IPS DF 6.9 (cell line): ENCODE results near the gene ATP11C.
"Not testable (repeated sequence)": the region's sequence is repeated elsewhere in the genome, so short reads cannot be mapped to it uniquely, and the experiment has no call there.

Source experiments
- DNase-seq: peaks from one replicate; pipeline ENCODE4 v3.0.0-alpha.2; 2013; ENCODE audit warnings: low read depth, low spot score
- H3K27ac ChIP-seq: one replicate; pipeline ENCODE4 v1.5.1; 2013; ENCODE audit warnings: low read length, control low read depth
- H3K27me3 ChIP-seq: 2 replicates; pipeline ENCODE4 v1.6.1; 2013; ENCODE audit warnings: mild to moderate bottlenecking, low read length; ENCODE audit not compliant: control insufficient read depth, insufficient read depth
- H3K36me3 ChIP-seq: 2 replicates; pipeline ENCODE4 v1.6.1; 2013; ENCODE audit warnings: low read length; ENCODE audit not compliant: control insufficient read depth, insufficient read depth
- H3K4me1 ChIP-seq: 2 replicates; pipeline ENCODE4 v1.6.1; 2013; ENCODE audit warnings: low read length; ENCODE audit not compliant: control insufficient read depth, insufficient read depth
- H3K4me3 ChIP-seq: 2 replicates; pipeline ENCODE4 v1.5.1; 2013; ENCODE audit warnings: mild to moderate bottlenecking, low read length
- H3K9me3 ChIP-seq: 2 replicates; pipeline ENCODE4 v1.6.1; 2013; ENCODE audit warnings: low read length, inconsistent platforms; ENCODE audit not compliant: control insufficient read depth, insufficient read depth
- WGBS: extraction: QIAGEN DNeasy Blood & Tissue Kit; methylation state at CpG from one replicate; pipeline ENCODE4 v1.1.7; 2013; ENCODE audit warnings: mixed read lengths, missing lambda C conversion rate; ENCODE audit not compliant: insufficient read length, insufficient coverage; 5-methylcytosine and 5-hydroxymethylcytosine counted together

Gene ATP11C

DNA sequence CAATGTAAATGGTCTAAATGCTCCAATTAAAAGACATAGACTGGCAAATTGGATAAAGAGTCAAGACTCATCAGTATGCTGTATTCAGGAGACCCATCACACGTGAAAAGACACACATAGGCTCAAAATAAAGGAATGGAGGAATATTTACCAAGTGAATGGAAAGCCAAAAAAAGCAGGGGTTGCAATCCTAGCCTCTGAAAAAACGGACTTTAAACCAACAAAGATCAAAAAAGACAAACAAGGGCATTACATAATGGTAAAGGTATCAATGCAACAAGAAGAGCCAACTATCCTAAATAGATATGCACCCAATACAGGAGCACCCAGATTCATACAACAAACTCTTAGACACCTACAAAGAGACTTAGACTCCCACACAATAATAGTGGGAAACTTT is 28.2 kb upstream of the ATP11C start:
- not testable (repeated sequence) for DNase-seq, H3K36me3 ChIP-seq, H3K4me1 ChIP-seq, H3K9me3 ChIP-seq, H3K27me3 ChIP-seq, H3K27ac ChIP-seq, H3K4me3 ChIP-seq
- no CpG with 5 or more reads among the region's 2 CpGs for WGBS

DNA sequence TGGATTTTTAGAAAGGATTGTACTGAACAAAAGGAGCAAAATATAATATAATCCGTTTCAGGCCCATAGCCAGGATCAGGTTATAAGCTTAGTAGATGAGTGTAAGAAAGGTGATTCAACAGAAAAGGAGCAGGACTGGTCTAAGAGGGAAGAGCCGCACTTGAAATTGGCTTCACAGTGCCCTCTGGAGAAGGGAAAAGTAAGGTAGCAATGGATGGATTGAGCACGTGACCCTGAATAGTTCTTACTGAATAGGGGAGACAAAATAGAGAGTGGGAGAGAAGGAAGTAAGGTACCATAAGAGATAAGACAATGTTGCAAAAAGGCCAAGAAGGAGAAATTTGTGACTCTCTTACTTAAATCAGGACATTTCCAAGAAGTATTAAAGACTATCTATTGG is 16.9 kb upstream of the ATP11C start:
- no peaks in the 10 kb centered on the region for H3K27me3 ChIP-seq
- H3K9me3 ChIP-seq = no peaks in the 10 kb centered on the region
- no peaks in the 10 kb centered on the region for H3K36me3 ChIP-seq
- no peak overlapping the region for H3K27ac ChIP-seq
- no peaks in the 10 kb centered on the region for H3K4me1 ChIP-seq
- WGBS = no CpG with 5 or more reads among the region's 3 CpGs
- no peak overlapping the region for H3K4me3 ChIP-seq
- DNase-seq = no peak

DNA sequence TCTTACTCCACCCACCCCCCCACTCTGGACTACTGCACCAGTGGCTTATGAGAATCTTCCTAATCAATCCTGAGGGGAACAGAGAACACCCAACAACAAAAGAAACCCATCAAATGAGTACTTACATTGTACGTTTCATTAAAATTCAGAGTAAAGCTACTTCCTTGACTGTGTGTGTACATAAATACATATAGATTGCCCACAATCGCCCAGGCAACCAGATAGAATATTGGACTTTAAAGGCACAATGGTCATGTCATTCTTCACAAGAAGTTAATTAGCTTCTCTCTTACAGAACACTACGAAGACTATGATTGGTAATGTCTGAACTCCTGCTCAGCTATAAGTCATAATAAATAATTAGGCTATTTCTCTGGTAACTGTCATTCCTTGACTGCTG is 12.2 kb upstream of the ATP11C start:
- DNase-seq = no peak
- Histone ChIP-seq H3K27me3 (no peaks in the 10 kb centered on the region), H3K9me3 (no peaks in the 10 kb centered on the region), H3K27ac (no peak overlapping the region), H3K36me3 (no peaks in the 10 kb centered on the region), H3K4me1 (no peaks in the 10 kb centered on the region), H3K4me3 (no peak overlapping the region)
- WGBS = no CpG with 5 or more reads among the region's 3 CpGs

DNA sequence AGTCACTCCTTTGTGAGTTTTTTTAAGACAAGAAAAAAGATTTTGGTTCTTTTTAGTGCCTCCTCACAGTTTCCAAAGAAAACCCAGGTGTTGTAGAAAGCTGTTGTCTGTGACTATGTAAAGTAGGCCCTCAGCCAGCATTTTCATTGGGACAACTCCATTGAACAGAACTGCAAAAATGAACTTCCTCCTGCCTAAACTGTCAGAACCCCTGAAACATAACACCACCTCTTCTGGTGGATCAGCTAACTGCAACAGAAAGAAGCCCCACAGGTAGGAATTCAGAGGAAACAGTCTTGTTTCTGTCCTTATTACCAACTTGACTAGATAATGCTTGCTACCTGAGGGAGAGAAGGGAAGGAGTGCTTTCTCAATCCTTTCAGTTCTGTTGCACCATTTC is 3.4 kb upstream of the ATP11C start:
- Histone ChIP-seq H3K4me3 (no peak overlapping the region), H3K27me3 (no peaks in the 10 kb centered on the region), H3K27ac (no peak overlapping the region), H3K9me3 (no peaks in the 10 kb centered on the region), H3K4me1 (no peaks in the 10 kb centered on the region; the same call in 1 of the 2 replicates), H3K36me3 (no peaks in the 10 kb centered on the region)
- no peak for DNase-seq

DNA sequence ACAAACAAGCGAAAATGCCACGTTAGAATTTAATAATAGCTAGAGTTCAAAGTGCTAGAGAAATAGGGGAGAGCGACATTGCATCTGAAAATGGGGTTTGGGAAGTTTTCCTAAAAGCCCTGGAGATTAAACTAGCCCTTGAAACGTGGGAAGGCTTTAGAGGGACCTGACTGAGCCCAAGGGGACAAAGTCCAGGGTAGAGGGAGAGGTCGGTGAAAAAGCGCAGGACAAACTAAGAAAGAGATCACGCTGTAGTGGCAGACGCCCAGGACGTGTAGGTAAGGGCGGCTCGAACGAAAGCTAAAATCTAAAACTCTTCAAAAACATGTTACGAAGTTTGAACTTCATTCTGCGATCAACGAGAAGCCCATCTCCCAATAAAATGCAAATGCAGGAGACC is 1.1 kb upstream of the ATP11C start:
- WGBS = no CpG with 5 or more reads among the region's 15 CpGs
- no peak overlapping the region for H3K4me3 ChIP-seq
- no peaks in the 10 kb centered on the region for H3K36me3 ChIP-seq
- no peaks in the 10 kb centered on the region for H3K27me3 ChIP-seq
- no peak for DNase-seq
- no peaks in the 10 kb centered on the region for H3K9me3 ChIP-seq
- H3K4me1 ChIP-seq = no peaks in the 10 kb centered on the region; the same call in 1 of the 2 replicates
- no peak overlapping the region for H3K27ac ChIP-seq

DNA sequence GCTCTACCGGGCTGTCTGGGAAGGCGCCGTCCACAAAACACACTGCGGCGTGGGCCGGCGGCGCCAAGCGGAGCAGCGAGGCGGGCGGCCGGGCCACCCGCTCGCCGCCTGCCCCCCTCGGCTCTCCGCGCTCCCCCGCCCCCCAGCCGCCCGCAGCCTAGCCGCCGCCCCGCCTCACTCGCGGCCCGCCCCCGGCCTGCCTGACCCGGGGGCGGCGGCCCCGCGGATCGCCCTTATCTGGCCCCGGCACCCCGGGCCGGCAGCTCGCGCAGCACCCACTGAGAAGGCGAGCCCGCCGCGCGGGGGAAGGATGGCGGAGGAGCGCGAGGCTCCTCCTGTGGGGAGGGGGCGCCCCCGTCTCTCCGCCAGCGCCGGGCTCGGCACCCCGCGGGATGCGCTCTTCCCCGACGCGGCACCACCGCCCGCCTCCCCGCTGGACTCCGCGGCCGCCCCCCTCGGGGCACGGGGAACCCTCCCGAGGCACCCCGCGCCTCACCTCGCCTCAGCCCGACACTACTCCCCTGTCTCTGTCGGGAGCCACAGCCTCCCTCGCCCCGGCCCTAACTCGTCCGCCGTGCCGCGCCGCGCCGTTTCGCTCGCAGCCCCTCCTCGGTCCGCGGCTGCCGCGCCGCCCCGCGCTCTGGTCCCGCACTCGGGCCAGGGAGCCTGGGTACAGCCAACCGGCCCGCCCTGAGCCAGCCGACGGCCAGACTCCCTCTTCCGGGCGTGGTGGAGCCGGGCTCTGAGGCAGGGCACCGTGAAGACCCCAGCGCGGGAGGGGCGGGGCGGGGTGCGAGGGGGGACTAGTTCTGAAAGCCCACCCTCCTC is 566 bp downstream of the ATP11C start:
- WGBS = no CpG with 5 or more reads among the region's 109 CpGs
- no peak overlapping the region for H3K27ac ChIP-seq
- no peak for DNase-seq

DNA sequence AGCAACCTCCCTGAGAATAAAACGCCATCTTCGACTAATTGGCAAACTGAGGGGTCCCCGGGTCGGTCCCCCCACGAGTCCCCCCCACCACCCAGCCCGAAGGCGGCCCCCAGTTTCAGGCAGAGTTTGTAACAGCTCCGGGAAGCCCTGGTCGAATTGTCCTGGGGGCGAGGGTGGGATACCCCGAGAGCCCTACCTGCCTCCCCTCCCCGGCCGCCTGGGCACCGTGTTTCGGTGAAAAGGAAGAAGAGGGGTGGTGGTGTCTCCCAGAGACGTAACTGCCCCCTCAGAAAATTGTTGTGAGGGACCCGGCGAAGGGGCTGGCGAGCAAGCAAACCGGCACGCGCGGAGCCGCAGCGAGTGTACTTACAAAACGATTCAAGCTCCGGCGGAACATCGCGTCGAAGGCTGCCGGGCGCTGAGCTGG is 1.2 kb downstream of the ATP11C start:
- peak overlapping the region; percentile 99 for H3K4me3 ChIP-seq
- no peak for DNase-seq
- H3K27me3 ChIP-seq = no peaks in the 10 kb centered on the region
- H3K9me3 ChIP-seq = no peaks in the 10 kb centered on the region
- H3K36me3 ChIP-seq = no peaks in the 10 kb centered on the region
- no peak overlapping the region for H3K27ac ChIP-seq
- no peaks in the 10 kb centered on the region for H3K4me1 ChIP-seq
- WGBS = no CpG with 5 or more reads among the region's 33 CpGs

More for the DNA sequence above, 566 bp downstream of the ATP11C start:
- Histone ChIP-seq H3K4me1 (no peaks in the 10 kb centered on the region; the same call in 1 of the 2 replicates), H3K27me3 (no peaks in the 10 kb centered on the region), H3K4me3 (peak overlapping the region; percentile 99), H3K9me3 (no peaks in the 10 kb centered on the region), H3K36me3 (no peaks in the 10 kb centered on the region)

DNA sequence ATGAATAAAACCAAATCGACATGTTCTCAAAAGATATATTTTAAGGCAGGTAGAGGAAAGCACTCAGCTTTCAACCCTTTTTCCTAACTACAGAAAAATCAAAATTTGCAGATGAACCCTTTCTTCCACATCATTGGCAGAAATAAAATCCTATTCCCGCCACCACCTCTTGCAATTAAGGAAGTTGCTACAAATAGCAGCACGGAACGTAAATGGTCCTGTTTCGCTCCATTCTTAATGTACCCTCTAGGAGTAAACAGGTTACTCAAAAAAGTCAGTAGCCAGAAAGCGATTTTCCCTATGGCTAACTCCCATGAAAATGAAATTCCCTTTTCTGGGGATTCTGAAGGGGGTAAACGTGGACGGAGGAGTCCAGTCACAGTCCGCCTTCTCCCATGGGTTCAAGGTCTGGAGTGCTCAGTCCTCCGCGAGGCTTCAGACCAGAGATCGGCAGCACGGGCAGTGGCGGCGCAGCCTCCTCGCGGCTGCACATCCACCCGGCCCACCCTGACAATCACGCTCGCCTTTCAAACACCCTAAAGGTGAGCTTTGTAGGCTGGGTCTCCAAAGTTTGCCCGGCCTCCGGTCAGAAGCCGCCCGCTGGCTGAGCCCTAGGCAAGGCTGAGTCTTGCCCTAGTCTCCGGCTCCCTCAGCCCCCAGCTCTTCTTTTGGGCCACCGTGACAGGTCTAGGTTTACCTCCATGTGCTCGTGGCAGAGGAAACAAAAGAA is 1.8 kb downstream of the ATP11C start:
- H3K4me1 ChIP-seq = no peaks in the 10 kb centered on the region
- H3K27me3 ChIP-seq = no peaks in the 10 kb centered on the region
- H3K27ac ChIP-seq = no peak overlapping the region
- peak overlapping the region; percentile 99; the same call in 1 of the 2 replicates for H3K4me3 ChIP-seq
- no CpG with 5 or more reads among the region's 27 CpGs for WGBS
- no peaks in the 10 kb centered on the region for H3K36me3 ChIP-seq
- no peaks in the 10 kb centered on the region for H3K9me3 ChIP-seq
- no peak for DNase-seq

DNA sequence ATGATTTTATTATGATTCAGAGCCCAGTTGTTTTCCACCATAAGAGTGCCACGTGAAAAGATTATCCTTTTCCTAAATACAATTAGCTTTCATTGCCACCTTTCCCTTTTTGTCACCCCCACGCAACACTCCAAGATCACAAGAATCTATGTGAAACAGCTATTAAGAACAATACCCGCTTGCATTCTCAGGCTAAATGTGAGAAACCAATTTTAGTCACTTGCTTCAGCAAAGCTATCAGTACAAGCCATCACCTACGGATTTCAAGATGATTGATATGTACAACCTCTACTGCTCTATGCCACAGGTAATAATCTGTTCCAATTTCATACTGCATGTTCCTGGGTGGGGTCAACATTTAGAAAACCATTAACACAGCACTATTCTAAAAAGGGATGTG is 2.5 kb downstream of the ATP11C start:
- no peak overlapping the region; the same call in 1 of the 2 replicates for H3K4me3 ChIP-seq
- no peaks in the 10 kb centered on the region for H3K9me3 ChIP-seq
- no CpG with 5 or more reads among the region's 4 CpGs for WGBS
- H3K27ac ChIP-seq = no peak overlapping the region
- H3K36me3 ChIP-seq = no peaks in the 10 kb centered on the region
- H3K27me3 ChIP-seq = no peaks in the 10 kb centered on the region
- DNase-seq = no peak
- H3K4me1 ChIP-seq = no peaks in the 10 kb centered on the region

DNA sequence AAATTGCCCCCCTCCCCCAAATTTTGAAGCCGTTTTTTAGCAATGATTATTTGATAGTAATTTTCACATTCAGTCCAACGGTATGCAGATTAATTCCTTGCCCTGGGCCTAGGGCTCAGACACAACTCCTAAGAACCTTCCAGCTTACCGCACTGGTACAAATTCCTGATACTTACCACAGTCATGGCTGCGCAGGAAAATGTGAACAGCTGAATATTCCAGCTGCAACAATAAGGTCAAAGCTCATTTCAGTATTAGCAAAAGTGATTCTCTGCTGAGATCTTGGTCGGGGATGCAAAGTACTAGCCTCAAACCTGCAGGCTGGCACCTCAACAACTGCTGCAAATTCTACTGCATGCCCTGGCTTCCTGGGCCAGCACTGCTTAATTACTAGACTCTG is 3.0 kb downstream of the ATP11C start:
- Histone ChIP-seq H3K27me3 (no peaks in the 10 kb centered on the region), H3K9me3 (no peaks in the 10 kb centered on the region)
- no CpG with 5 or more reads among the region's 5 CpGs for WGBS

More for the DNA sequence above, 3.0 kb downstream of the ATP11C start:
- H3K36me3 ChIP-seq = no peaks in the 10 kb centered on the region
- H3K4me1 ChIP-seq = no peaks in the 10 kb centered on the region
- H3K27ac ChIP-seq = no peak overlapping the region
- no peak overlapping the region for H3K4me3 ChIP-seq
- no peak for DNase-seq
